Upper lobe of left lung (tissue), 4 donors: ENCODE data around the gene KIF4A.

Experiments used
- EP300 ChIP-seq, 4 donors: sonication (generic); formaldehyde crosslinking; IDR thresholded peaks; one replicate each; pipeline ENCODE4 v1.5.1; 2017; ENCODE audit warnings: antibody characterized with exemption in 4 of 4, control low read depth in 2 of 4
- POLR2A ChIP-seq, 4 donors: fragments of 450-650 bp; IDR thresholded peaks; one replicate each; pipeline ENCODE4 v1.5.1; 2016 to 2017; ENCODE audit warnings: antibody characterized with exemption in 4 of 4, mild to moderate bottlenecking in 2 of 4
- POLR2AphosphoS5 ChIP-seq, 2 donors: sonication (generic); formaldehyde crosslinking; IDR thresholded peaks; one replicate each; pipeline ENCODE4 v1.5.1; 2017; ENCODE audit warnings: antibody characterized with exemption in 2 of 2
- TF ChIP-seq, protein P1 (sequence below), 6 experiments: fragments of 450-650 bp in 4 of 6; fragments of 200-600 bp in 2 of 6; sonication (generic) in 2 of 6; IDR thresholded peaks; one replicate each; pipeline ENCODE4 v1.5.1; 2016 to 2019; ENCODE audit warnings: antibody characterized with exemption in 6 of 6

GRCh38 chrX:70456256-70456655 lies 166.4 kb downstream of the KIF4A start:
- TF ChIP-seq, protein P1, sequence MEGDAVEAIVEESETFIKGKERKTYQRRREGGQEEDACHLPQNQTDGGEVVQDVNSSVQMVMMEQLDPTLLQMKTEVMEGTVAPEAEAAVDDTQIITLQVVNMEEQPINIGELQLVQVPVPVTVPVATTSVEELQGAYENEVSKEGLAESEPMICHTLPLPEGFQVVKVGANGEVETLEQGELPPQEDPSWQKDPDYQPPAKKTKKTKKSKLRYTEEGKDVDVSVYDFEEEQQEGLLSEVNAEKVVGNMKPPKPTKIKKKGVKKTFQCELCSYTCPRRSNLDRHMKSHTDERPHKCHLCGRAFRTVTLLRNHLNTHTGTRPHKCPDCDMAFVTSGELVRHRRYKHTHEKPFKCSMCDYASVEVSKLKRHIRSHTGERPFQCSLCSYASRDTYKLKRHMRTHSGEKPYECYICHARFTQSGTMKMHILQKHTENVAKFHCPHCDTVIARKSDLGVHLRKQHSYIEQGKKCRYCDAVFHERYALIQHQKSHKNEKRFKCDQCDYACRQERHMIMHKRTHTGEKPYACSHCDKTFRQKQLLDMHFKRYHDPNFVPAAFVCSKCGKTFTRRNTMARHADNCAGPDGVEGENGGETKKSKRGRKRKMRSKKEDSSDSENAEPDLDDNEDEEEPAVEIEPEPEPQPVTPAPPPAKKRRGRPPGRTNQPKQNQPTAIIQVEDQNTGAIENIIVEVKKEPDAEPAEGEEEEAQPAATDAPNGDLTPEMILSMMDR (IDR thresholded peaks at IDR 0.05) = no peak
- TF ChIP-seq EP300 (IDR thresholded peaks at IDR 0.05) = no peak
- no peak for TF ChIP-seq POLR2AphosphoS5 (IDR thresholded peaks at IDR 0.05)
- no peak for TF ChIP-seq POLR2A (IDR thresholded peaks at IDR 0.05)
